ENCODE results near the gene CCND3. TPM values are rescaled to one million over a fixed set of nuclear protein-coding genes. Genes with fewer than 3 reads are reported as not detected.

Gene CCND3
- total and polyA plus RNA-seq, 10 of the 15 experiments (the other 5 are each of a cell fraction or from before 2014, with no cell fraction given), result 6.0 to 86.4 (median 31.5) TPM

- TF ChIP-seq SKIL (IDR thresholded peaks at IDR 0.05; ENCODE audit: low read depth, poor library complexity, severe bottlenecking), result peak; percentile 79
- TF ChIP-seq BRCA1 (IDR thresholded peaks at IDR 0.05; ENCODE audit: low read depth, low read length), result 0 out of 2 replicates have a peak, but pooled peaks have one; percentile 8
- TF ChIP-seq MXI1 (IDR thresholded peaks at IDR 0.05; ENCODE audit: low read depth, low read length), result peak; percentile 99
- peak; percentile 31; the same call in 1 of the 2 replicates for TF ChIP-seq TCF12 (IDR thresholded peaks at IDR 0.05; ENCODE audit: low read depth, low read length)
These were observed 20.5 kb downstream of the CCND3 start, which contains the start of the genes BYSL and MED20 (continued) for GRCh38 chr6:41920921-41921711.

GRCh38 chr6:41917528-41917927 is 24.1 kb downstream of the CCND3 start:
- no peak overlapping the region for H3K4me3 ChIP-seq
- in situ Hi-C loops (cut with MboI) (no loop called here), intact Hi-C loops (cut with micrococcal nuclease; ENCODE audit: unreplicated experiment) (no loop called here)
- H3K4me1 ChIP-seq (ENCODE audit: control insufficient read depth, insufficient read depth, low read length), result peaks cover 4% of the 10 kb centered on the region; the same call in 1 of the 2 replicates
- no peak overlapping the region for H2AFZ ChIP-seq (ENCODE audit: control insufficient read depth, low read depth, low read length)
- H3K4me2 ChIP-seq (ENCODE audit: control insufficient read depth, insufficient read depth), result no peak overlapping the region
- ChIA-PET POLR2A (no interaction called here), RAD21 (ENCODE audit: unreplicated experiment) (interaction anchor here (0.7 to 1.3 kb wide), 2 partner anchors 124 to 126 kb away, joined by 3 read pairs; no protein-coding TSS in a partner anchor), SMC1A (ENCODE audit: uncharacterized antibody, unreplicated experiment) (no interaction called here), CTCF (no interaction called here)
- TF ChIP-seq JUNB (IDR thresholded peaks at IDR 0.05), result peak; percentile 49
- 0 out of 2 replicates have a peak, but pooled peaks have one; percentile 32 for TF ChIP-seq NFIC (IDR thresholded peaks at IDR 0.05; ENCODE audit: low read depth, low read length)
- 0 out of 2 replicates have a peak, but pooled peaks have one; percentile 12 for TF ChIP-seq PAX5 (IDR thresholded peaks at IDR 0.05; ENCODE audit: borderline replicate concordance, low read depth, low read length)
- no peak for TF ChIP-seq ZZZ3 (IDR thresholded peaks at IDR 0.05; ENCODE audit: control insufficient read depth, insufficient read length, low read depth)
- peak; percentile 96 for TF ChIP-seq BACH1 (IDR thresholded peaks at IDR 0.05; ENCODE audit: borderline replicate concordance)
- no peaks in the 10 kb centered on the region for H4K20me1 ChIP-seq (ENCODE audit: control insufficient read depth, insufficient read depth)
- H3K36me3 ChIP-seq (ENCODE audit: control insufficient read depth in 2 of 2, insufficient read depth in 2 of 2, low read length in 1 of 2), result no peaks in the 10 kb centered on the region; a peak in 1 of 4 replicates
- H3K27ac ChIP-seq (ENCODE audit: control insufficient read depth, insufficient read depth), result no peak overlapping the region
- ATAC-seq (no peak), DNase-seq (ENCODE audit: low read depth, low spot score) (no peak), FAIRE-seq (no peak)
- no peaks in the 10 kb centered on the region for H3K27me3 ChIP-seq (replicated peaks in 1 of 2; ENCODE audit: control insufficient read depth in 2 of 2, insufficient read depth in 2 of 2, low read length in 1 of 2)
- H3K79me2 ChIP-seq (ENCODE audit: control insufficient read depth, insufficient read depth, low read length), result peaks cover 19% of the 10 kb centered on the region
- H3K9ac ChIP-seq (ENCODE audit: control insufficient read depth, insufficient read depth, low read length), result no peak overlapping the region
- BruUV-seq (replicated peaks), result no TSS peak
- WGBS (ENCODE audit: insufficient coverage, insufficient replicate concordance, low lambda C conversion rate, missing lambda C conversion rate), result 36% methylated on average over 4 of the region's 4 CpGs
- no peaks in the 10 kb centered on the region for H3K9me3 ChIP-seq (replicated peaks; ENCODE audit: control insufficient read depth, insufficient read depth, low read length)

Measured in GM12878 (cell line).